ENCODE results near the gene DOCK9. TPM values are rescaled to one million over a fixed set of nuclear protein-coding genes. Genes with fewer than 3 reads are reported as not detected.

Gene DOCK9
- total and polyA plus RNA-seq, 2 donors (not counting 3 experiments of a cell fraction or from before 2014, with no cell fraction given), result 147 to 323 TPM

GRCh38 chr13:98976941-98977340, 923 bp downstream of the DOCK9 start:
- POLR2A ChIA-PET, result interaction anchor here (1.5 to 1.6 kb wide), 2 partner anchors 9 to 67 kb away, joined by 5 to 7 read pairs; no protein-coding TSS in a partner anchor
- no peak for FAIRE-seq
- Histone ChIP-seq H3K4me2 (ENCODE audit: insufficient read depth, low read length) (peak overlapping the region; percentile 98), H2AFZ (ENCODE audit: low read depth, low read length) (no peak overlapping the region), H3K4me1 (ENCODE audit: control insufficient read depth, extremely low read depth, insufficient read depth, low read length) (peaks cover 50% of the 10 kb centered on the region), H3K27me3 (ENCODE audit: control insufficient read depth in 2 of 2, insufficient read depth in 2 of 2, low read length in 2 of 2) (no peaks in the 10 kb centered on the region), H3K36me3 (ENCODE audit: control insufficient read depth in 2 of 2, extremely low read depth in 1 of 2, insufficient read depth in 2 of 2, low read length in 2 of 2) (no peaks in the 10 kb centered on the region), H3K79me2 (ENCODE audit: control insufficient read depth, insufficient read depth, low read length) (peaks cover 54% of the 10 kb centered on the region), H4K20me1 (replicated peaks; ENCODE audit: control insufficient read depth, extremely low read depth, insufficient read depth, low read length) (no peaks in the 10 kb centered on the region), H3K9me3 (replicated peaks; ENCODE audit: control insufficient read depth, insufficient read depth, low read length) (no peaks in the 10 kb centered on the region), H3K9ac (replicated peaks; ENCODE audit: extremely low read depth, insufficient read depth, low read length) (peak overlapping the region; percentile 99), H3K4me3 (replicated peaks in 1 of 3; ENCODE audit: insufficient read depth in 1 of 3, low read depth in 1 of 3, low read length in 3 of 3) (peak overlapping the region; percentile 47 to 100 (median 86)), H3K27ac (ENCODE audit: insufficient read depth, low read depth, low read length) (peak overlapping the region; percentile 97), H3K9me1 (replicated peaks; ENCODE audit: control insufficient read depth, extremely low read depth, insufficient read depth, low read length) (no peaks in the 10 kb centered on the region)
- intact Hi-C loops (cut with micrococcal nuclease), result loop anchor here (5.0 kb wide), 2 partner anchors 85 to 110 kb away; no protein-coding TSS in a partner anchor
- CTCF ChIA-PET, result interaction anchor here (1.3 to 3.8 kb wide), 8 partner anchors 9 to 137 kb away, joined by 3 to 37 read pairs (median 8); no protein-coding TSS in a partner anchor
- dilution Hi-C loops (cut with MboI; ENCODE audit: extremely low pct_ligation_motif_present, low sequenced_read_pairs), result no loop called here
- no peak for TF ChIP-seq POLR2AphosphoS5 (IDR thresholded peaks at IDR 0.05; ENCODE audit: insufficient read depth, low read depth, low read length)
- TF ChIP-seq POLR2A (IDR thresholded peaks at IDR 0.05; ENCODE audit: low read depth, low read length), result no peak
- no peak for TF ChIP-seq MYC (IDR thresholded peaks at IDR 0.05; ENCODE audit: low read depth, low read length)
- TF ChIP-seq, protein P1, sequence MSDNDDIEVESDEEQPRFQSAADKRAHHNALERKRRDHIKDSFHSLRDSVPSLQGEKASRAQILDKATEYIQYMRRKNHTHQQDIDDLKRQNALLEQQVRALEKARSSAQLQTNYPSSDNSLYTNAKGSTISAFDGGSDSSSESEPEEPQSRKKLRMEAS (IDR thresholded peaks at IDR 0.05; ENCODE audit: insufficient read depth, insufficient read length), result no peak
- TF ChIP-seq FOS (IDR thresholded peaks at IDR 0.05; ENCODE audit: borderline replicate concordance, insufficient read depth, low read length), result no peak
- TF ChIP-seq, protein P2, sequence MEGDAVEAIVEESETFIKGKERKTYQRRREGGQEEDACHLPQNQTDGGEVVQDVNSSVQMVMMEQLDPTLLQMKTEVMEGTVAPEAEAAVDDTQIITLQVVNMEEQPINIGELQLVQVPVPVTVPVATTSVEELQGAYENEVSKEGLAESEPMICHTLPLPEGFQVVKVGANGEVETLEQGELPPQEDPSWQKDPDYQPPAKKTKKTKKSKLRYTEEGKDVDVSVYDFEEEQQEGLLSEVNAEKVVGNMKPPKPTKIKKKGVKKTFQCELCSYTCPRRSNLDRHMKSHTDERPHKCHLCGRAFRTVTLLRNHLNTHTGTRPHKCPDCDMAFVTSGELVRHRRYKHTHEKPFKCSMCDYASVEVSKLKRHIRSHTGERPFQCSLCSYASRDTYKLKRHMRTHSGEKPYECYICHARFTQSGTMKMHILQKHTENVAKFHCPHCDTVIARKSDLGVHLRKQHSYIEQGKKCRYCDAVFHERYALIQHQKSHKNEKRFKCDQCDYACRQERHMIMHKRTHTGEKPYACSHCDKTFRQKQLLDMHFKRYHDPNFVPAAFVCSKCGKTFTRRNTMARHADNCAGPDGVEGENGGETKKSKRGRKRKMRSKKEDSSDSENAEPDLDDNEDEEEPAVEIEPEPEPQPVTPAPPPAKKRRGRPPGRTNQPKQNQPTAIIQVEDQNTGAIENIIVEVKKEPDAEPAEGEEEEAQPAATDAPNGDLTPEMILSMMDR (IDR thresholded peaks at IDR 0.05; ENCODE audit: extremely low read depth in 1 of 2, insufficient read depth in 1 of 2, low read depth in 1 of 2, low read length in 2 of 2), result no peak
- TF ChIP-seq JUN (IDR thresholded peaks at IDR 0.05; ENCODE audit: borderline replicate concordance, insufficient read depth, insufficient read length, low read depth), result no peak
- TF ChIP-seq EZH2 (IDR thresholded peaks at IDR 0.05; ENCODE audit: borderline replicate concordance, low read depth, low read length, severe bottlenecking), result no peak
- TF ChIP-seq GATA2 (IDR thresholded peaks at IDR 0.05; ENCODE audit: insufficient read depth, insufficient read length, low read depth, low read length), result no peak
- DNase-seq (ENCODE audit: low read depth, low spot score), result peak; percentile 55
- no TSS peak for BruUV-seq (replicated peaks)

Data from endothelial cell of umbilical vein (primary cell).